ENCODE data around the gene PPP1R1C. TPM values are rescaled to one million over a fixed set of nuclear protein-coding genes. Genes with fewer than 3 reads are reported as not detected.

PPP1R1C gene
- total RNA-seq, 1 donor from 2014 or later, result 2.9 TPM

DNA sequence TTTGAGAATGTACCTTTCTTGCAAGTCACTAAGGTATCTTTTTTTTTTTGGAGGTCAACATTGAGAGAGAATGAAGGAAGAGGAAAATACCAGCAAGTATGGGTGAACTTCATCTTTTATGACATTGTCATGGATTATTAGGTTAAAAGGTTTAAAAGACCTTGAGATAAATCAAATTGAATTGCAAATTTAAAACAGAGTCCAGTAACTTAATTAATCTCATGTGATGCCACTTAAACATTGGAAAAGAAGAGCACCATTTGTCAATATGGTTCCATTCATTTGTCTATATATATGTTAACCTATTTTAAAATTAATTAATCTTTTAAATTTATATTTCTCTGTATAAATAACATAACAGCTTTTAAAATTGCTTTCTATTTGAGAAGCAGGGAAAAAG, 83.8 kb downstream of the PPP1R1C start:
- no peaks in the 10 kb centered on the region for H3K27me3 ChIP-seq (ENCODE audit: low read depth)
- H3K27ac ChIP-seq, result no peak overlapping the region
- DNase-seq (no peak), ATAC-seq (no peak)
- H3K4me1 ChIP-seq, result no peaks in the 10 kb centered on the region
- intact Hi-C loops (cut with DNase I), result no loop called here
- no peaks in the 10 kb centered on the region for H3K36me3 ChIP-seq
- no peaks in the 10 kb centered on the region for H3K9me3 ChIP-seq
- no peak overlapping the region for H3K4me3 ChIP-seq
- TF ChIP-seq, protein P1, sequence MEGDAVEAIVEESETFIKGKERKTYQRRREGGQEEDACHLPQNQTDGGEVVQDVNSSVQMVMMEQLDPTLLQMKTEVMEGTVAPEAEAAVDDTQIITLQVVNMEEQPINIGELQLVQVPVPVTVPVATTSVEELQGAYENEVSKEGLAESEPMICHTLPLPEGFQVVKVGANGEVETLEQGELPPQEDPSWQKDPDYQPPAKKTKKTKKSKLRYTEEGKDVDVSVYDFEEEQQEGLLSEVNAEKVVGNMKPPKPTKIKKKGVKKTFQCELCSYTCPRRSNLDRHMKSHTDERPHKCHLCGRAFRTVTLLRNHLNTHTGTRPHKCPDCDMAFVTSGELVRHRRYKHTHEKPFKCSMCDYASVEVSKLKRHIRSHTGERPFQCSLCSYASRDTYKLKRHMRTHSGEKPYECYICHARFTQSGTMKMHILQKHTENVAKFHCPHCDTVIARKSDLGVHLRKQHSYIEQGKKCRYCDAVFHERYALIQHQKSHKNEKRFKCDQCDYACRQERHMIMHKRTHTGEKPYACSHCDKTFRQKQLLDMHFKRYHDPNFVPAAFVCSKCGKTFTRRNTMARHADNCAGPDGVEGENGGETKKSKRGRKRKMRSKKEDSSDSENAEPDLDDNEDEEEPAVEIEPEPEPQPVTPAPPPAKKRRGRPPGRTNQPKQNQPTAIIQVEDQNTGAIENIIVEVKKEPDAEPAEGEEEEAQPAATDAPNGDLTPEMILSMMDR (IDR thresholded peaks at IDR 0.05), result no peak

DNA sequence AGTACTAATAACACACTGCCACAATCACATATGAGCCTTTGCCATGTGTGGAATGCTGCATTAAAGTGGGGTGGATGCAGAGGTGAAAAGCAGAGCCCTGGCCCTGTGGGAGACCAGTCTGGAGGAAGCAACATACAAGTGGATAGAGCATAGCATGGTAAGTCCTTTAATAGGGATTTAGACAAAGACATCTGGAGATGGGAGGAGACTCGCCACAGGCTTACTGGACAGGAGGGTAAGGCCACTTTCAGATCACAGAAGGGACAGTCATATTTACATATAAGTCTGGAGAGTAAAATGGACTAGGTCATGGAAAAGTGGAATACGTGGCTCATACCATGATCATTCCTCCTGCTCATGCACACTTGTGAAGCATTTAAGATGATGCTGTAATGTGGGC, 84.3 kb downstream of the PPP1R1C start:
- Histone ChIP-seq H3K4me3 (no peak overlapping the region), H3K27me3 (ENCODE audit: low read depth) (no peaks in the 10 kb centered on the region), H3K4me1 (no peaks in the 10 kb centered on the region), H3K27ac (no peak overlapping the region), H3K36me3 (no peaks in the 10 kb centered on the region), H3K9me3 (no peaks in the 10 kb centered on the region)
- intact Hi-C loops (cut with DNase I), result no loop called here
- no peak for ATAC-seq
- TF ChIP-seq, protein P1 (IDR thresholded peaks at IDR 0.05), result no peak
- DNase-seq, result no peak

DNA sequence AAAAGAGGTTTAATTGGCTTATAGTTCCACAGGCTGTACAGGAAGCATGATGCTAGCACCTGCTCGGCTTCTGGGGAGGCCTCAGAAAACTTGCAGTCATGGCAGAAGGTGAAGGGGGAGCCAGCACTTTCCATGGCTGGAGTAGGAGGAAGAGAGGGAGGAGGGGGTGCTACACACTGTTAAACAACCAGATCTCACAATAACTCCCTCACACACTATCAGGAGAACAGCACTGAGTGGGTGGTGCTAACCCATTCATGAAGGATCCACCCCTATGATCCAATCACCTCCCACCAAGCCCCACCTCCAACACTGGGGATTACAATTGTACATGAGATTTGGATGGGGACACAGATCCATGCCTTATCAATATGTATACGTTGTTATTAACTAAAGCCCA, 85.1 kb downstream of the PPP1R1C start:
- no peak overlapping the region for H3K27ac ChIP-seq
- TF ChIP-seq, protein P1 (IDR thresholded peaks at IDR 0.05), result no peak
- no peaks in the 10 kb centered on the region for H3K27me3 ChIP-seq (ENCODE audit: low read depth)
- DNase-seq, result no peak
- no peaks in the 10 kb centered on the region for H3K4me1 ChIP-seq
- no peak for ATAC-seq
- H3K4me3 ChIP-seq, result no peak overlapping the region
- no peaks in the 10 kb centered on the region for H3K36me3 ChIP-seq
- intact Hi-C loops (cut with DNase I), result no loop called here
- H3K9me3 ChIP-seq, result no peaks in the 10 kb centered on the region

DNA sequence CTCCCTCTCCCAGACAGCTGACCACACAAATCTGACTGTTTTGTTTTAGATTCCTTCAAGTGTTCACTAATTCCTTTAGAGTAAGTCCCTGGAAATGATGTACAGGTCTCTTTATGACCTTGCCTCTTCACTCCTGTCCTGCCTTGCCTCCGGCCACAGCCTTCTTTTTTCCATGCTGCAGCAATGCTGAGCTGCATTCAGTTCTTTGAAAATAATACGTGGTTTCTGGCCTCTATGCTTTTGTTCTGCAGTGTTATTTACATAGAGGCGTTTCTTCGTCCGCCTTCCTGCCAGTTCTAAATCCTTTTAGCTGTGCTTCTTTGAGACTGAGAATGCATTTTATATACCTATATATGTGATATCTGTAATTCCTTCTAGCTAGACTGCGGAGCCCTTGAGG, 87.2 kb downstream of the PPP1R1C start:
- H3K27ac ChIP-seq, result no peak overlapping the region
- no peaks in the 10 kb centered on the region for H3K9me3 ChIP-seq
- TF ChIP-seq, protein P1 (IDR thresholded peaks at IDR 0.05), result no peak
- H3K4me3 ChIP-seq, result no peak overlapping the region
- H3K4me1 ChIP-seq, result no peaks in the 10 kb centered on the region
- DNase-seq (no peak), ATAC-seq (no peak)
- intact Hi-C loops (cut with DNase I), result no loop called here
- H3K27me3 ChIP-seq (ENCODE audit: low read depth), result no peaks in the 10 kb centered on the region
- no peaks in the 10 kb centered on the region for H3K36me3 ChIP-seq

DNA sequence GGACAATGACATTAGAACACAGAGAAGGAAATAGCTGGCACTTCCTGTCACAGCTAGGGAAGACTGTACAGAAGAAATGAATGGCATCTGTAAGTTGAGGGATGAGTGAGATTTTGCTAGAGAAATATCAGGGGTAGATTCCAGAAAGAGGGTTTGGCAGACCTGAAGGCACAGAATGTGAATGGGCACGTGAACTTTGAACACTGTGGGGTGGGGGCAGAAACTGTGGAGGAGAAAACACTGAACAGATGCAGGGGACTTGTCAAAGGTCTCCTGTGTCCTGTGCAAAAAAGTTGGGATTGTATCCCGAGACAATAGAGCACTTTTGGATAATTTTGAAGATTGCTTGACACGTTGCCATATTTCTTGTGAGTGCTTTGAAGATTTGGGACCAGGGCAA, 88.0 kb downstream of the PPP1R1C start:
- H3K27ac ChIP-seq, result no peak overlapping the region
- DNase-seq, result no peak
- TF ChIP-seq, protein P1 (IDR thresholded peaks at IDR 0.05), result no peak
- no peaks in the 10 kb centered on the region for H3K27me3 ChIP-seq (ENCODE audit: low read depth)
- no peaks in the 10 kb centered on the region for H3K9me3 ChIP-seq
- H3K4me1 ChIP-seq, result no peaks in the 10 kb centered on the region
- intact Hi-C loops (cut with DNase I), result no loop called here
- H3K36me3 ChIP-seq, result no peaks in the 10 kb centered on the region
- no peak overlapping the region for H3K4me3 ChIP-seq
- ATAC-seq, result no peak

DNA sequence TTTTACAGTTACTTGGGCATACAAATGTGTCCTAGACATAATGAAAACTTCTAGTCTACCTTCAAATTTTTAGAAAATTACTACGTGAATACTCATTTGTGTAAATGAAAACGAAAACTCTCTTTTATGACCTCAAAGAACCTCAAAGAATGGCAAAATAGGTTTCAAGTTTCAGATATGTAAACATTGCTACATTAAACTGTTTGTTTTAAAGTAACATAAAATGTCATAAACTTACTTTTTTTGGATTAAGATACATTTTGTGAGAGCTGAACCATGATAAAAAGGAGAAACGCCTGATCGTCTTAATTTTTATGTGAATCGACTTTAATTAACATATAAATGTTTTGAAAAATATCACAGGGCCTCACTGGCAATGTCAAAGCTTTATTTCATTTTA, 91.4 kb downstream of the PPP1R1C start:
- intact Hi-C loops (cut with DNase I), result loop anchor here (5.0 kb wide), 1 partner anchor 170 kb away; no protein-coding TSS in a partner anchor
- H3K9me3 ChIP-seq, result no peaks in the 10 kb centered on the region
- no peak overlapping the region for H3K4me3 ChIP-seq
- no peaks in the 10 kb centered on the region for H3K4me1 ChIP-seq
- H3K27ac ChIP-seq, result no peak overlapping the region
- no peaks in the 10 kb centered on the region for H3K36me3 ChIP-seq
- TF ChIP-seq, protein P1 (IDR thresholded peaks at IDR 0.05), result no peak
- no peaks in the 10 kb centered on the region for H3K27me3 ChIP-seq (ENCODE audit: low read depth)
- no peak for ATAC-seq
- DNase-seq, result no peak

Measured in lower lobe of right lung (tissue), 2 donors.